Naive B cell (primary cell): ENCODE results near the gene GTF2IRD1. TPM values are rescaled to one million over a fixed set of nuclear protein-coding genes. Genes with fewer than 3 reads are reported as not detected.
A peak's percentile ranks its signal among the peaks of the same experiment; 100 is the strongest.
"Not testable (repeated sequence)": the region's sequence is repeated elsewhere in the genome, so short reads cannot be mapped to it uniquely, and the experiment has no call there.

Source experiments
- ATAC-seq, 2 donors: fragments of 150-1000 bp; cut with Tn5 transposase; 2 replicates each; pipeline ENCODE4 v1.10.0; 2021; ENCODE audit warnings: low read depth in 2 of 2, mild to moderate bottlenecking in 2 of 2, moderate library complexity in 2 of 2
- DNase-seq: peaks from one replicate; pipeline ENCODE4 v3.0.0; 2022
- H3K27ac Mint-ChIP-seq, 6 donors: one replicate each; pipeline ENCODE4 v1.8.0; 2020 to 2022; ENCODE audit warnings: mild to moderate bottlenecking in 6 of 6, mixed read lengths in 6 of 6, moderate library complexity in 5 of 6, inconsistent platforms in 2 of 6
- H3K27me3 Mint-ChIP-seq, 3 donors: one replicate each; pipeline ENCODE4 v1.8.0; 2021 to 2022; ENCODE audit warnings: mixed read lengths in 3 of 3, mild to moderate bottlenecking in 1 of 3
- H3K36me3 Mint-ChIP-seq, 2 donors: one replicate each; pipeline ENCODE4 v1.8.0; 2020 to 2022; ENCODE audit warnings: mixed read lengths in 2 of 2, inconsistent platforms in 1 of 2, mild to moderate bottlenecking in 1 of 2
- H3K4me1 Mint-ChIP-seq, 3 donors: one replicate each; pipeline ENCODE4 v1.8.0; 2020 to 2022; ENCODE audit warnings: mixed read lengths in 3 of 3, inconsistent platforms in 1 of 3, mild to moderate bottlenecking in 1 of 3, moderate library complexity in 1 of 3
- H3K4me3 Mint-ChIP-seq, 8 donors: one replicate each; pipeline ENCODE4 v1.8.0; 2020 to 2022; ENCODE audit warnings: mild to moderate bottlenecking in 8 of 8, mixed read lengths in 8 of 8, moderate library complexity in 8 of 8, inconsistent platforms in 2 of 8
- H3K9me3 Mint-ChIP-seq, 7 donors: one replicate each; pipeline ENCODE4 v1.8.0; 2020 to 2022; ENCODE audit warnings: mixed read lengths in 7 of 7, mild to moderate bottlenecking in 5 of 7, inconsistent platforms in 2 of 7, moderate library complexity in 1 of 7
- polyA plus RNA-seq, 6 donors: library from polyadenylated mRNA; unstranded; fragments of 300-500 nt; fragmentation: Illumina TruSeq; gene quantifications; one replicate each; pipeline ENCODE4 v1.2.3, GENCODE V29; 2021; ENCODE audit warnings: low read depth in 6 of 6

The GTF2IRD1 gene
- polyA plus RNA-seq, 6 donors from 2014 or later, result 0.29 TPM; not detected in 5

- Mint-ChIP-seq H3K4me1 (no peaks in the 10 kb centered on the region), H3K36me3 (no peaks in the 10 kb centered on the region), H3K4me3 (no peak overlapping the region), H3K27me3 (no peaks in the 10 kb centered on the region), H3K27ac (no peak overlapping the region), H3K9me3 (peaks cover 0 to 2% (median 0%) of the 10 kb centered on the region in 7 donors)
- no peak for DNase-seq
- ATAC-seq, result no peak
These were observed 52.0 kb downstream of the GTF2IRD1 start for GRCh38 chr7:74505471-74506324.

- Mint-ChIP-seq H3K4me1 (no peaks in the 10 kb centered on the region), H3K9me3 (peaks cover 0 to 2% (median 0%) of the 10 kb centered on the region in 7 donors), H3K4me3 (no peak overlapping the region), H3K27ac (no peak overlapping the region), H3K27me3 (no peaks in the 10 kb centered on the region), H3K36me3 (no peaks in the 10 kb centered on the region)
- ATAC-seq, result no peak
- DNase-seq, result no peak
These were observed 52.6 kb downstream of the GTF2IRD1 start for GRCh38 chr7:74506325-74506724.

GRCh38 chr7:74507538-74508319 is 54.0 kb downstream of the GTF2IRD1 start:
- DNase-seq (no peak), ATAC-seq (no peak)
- no peaks in the 10 kb centered on the region for H3K36me3 Mint-ChIP-seq
- H3K4me3 Mint-ChIP-seq, result peak overlapping the region in 1 of 8 donors; percentile 56
- peaks cover 0 to 2% (median 0%) of the 10 kb centered on the region in 7 donors for H3K9me3 Mint-ChIP-seq
- H3K27me3 Mint-ChIP-seq, result no peaks in the 10 kb centered on the region
- no peak overlapping the region for H3K27ac Mint-ChIP-seq
- H3K4me1 Mint-ChIP-seq, result no peaks in the 10 kb centered on the region

DNA sequence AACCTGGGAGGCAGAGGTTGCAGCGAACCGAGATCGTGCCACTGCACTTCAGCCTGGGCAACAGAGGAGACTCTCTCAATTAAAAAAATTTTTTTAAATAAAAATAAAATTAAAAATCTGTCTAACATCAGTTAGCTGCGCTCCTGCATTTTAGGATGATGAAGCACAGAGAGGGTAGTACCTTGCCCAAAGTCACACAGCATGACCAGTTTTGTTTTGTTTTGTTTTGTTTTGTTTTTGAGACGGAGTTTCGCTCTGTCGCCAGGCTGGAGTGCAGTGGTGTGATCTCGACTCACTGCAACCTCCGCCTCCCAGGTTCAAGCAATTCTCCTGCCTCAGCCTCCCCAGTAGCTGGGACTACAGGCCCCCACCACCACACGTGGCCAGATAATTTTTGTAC is 55.7 kb downstream of the GTF2IRD1 start:
- not testable (repeated sequence) for H3K27ac Mint-ChIP-seq, ATAC-seq, H3K4me3 Mint-ChIP-seq

DNA sequence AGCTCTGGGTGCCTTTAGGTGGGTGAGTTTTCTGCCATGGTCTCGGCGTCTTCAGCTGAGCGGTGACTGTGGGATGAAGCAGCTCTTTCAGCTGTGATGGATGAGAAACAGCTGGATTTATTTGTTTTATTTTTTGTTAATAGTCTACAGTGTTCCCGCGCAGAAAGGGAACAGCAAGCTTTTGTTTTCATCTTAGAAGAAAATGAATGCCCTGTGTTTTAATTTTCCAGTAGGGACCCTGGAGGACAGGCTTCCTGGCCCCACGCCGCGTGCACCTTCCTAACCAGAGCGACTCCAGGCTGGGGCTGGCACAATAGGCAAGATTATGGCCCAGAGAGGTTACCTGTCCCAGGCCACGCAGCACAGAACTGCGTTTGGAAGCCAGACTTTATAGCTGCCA is 57.6 kb downstream of the GTF2IRD1 start:
- no peaks in the 10 kb centered on the region for H3K27me3 Mint-ChIP-seq
- no peaks in the 10 kb centered on the region for H3K4me1 Mint-ChIP-seq
- no peak overlapping the region for H3K27ac Mint-ChIP-seq
- H3K4me3 Mint-ChIP-seq, result no peak overlapping the region
- no peaks in the 10 kb centered on the region for H3K9me3 Mint-ChIP-seq
- H3K36me3 Mint-ChIP-seq, result no peaks in the 10 kb centered on the region
- DNase-seq (no peak), ATAC-seq (no peak)

More for the DNA sequence above, 55.7 kb downstream of the GTF2IRD1 start:
- not testable (repeated sequence) for H3K36me3 Mint-ChIP-seq, H3K9me3 Mint-ChIP-seq, DNase-seq, H3K27me3 Mint-ChIP-seq, H3K4me1 Mint-ChIP-seq

DNA sequence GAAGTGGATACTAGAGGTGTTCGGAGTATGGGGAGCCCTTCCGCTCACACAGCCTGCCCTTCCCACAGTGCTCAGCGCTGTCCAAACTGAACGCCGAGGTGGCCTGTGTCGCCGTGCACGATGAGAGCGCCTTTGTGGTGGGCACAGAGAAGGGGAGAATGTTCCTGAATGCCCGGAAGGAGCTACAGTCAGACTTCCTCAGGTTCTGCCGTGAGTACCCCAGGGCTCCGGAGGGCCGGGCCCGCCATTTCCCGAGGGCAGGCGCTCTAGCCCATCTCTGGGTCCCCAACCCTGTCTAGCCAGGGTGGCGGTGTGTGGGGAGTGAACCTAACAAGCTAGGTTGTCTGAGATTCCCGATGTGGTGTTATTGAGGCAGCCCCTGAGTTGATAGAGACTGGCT is 59.1 kb downstream of the GTF2IRD1 start:
- ATAC-seq (no peak), DNase-seq (no peak)
- Mint-ChIP-seq H3K27me3 (no peaks in the 10 kb centered on the region), H3K4me1 (no peaks in the 10 kb centered on the region), H3K4me3 (no peak overlapping the region), H3K36me3 (no peaks in the 10 kb centered on the region), H3K27ac (no peak overlapping the region), H3K9me3 (no peaks in the 10 kb centered on the region)

- no peak overlapping the region for H3K4me3 Mint-ChIP-seq
- no peaks in the 10 kb centered on the region for H3K36me3 Mint-ChIP-seq
- H3K9me3 Mint-ChIP-seq, result no peaks in the 10 kb centered on the region
- no peak for DNase-seq
- H3K27me3 Mint-ChIP-seq, result no peaks in the 10 kb centered on the region
- H3K4me1 Mint-ChIP-seq, result no peaks in the 10 kb centered on the region
- ATAC-seq, result no peak
- peak overlapping the region in 1 of 6 donors; percentile 42 for H3K27ac Mint-ChIP-seq
These were observed 60.5 kb downstream of the GTF2IRD1 start for GRCh38 chr7:74514131-74514591.

- ATAC-seq (no peak), DNase-seq (no peak)
- no peak overlapping the region for H3K4me3 Mint-ChIP-seq
- no peaks in the 10 kb centered on the region for H3K36me3 Mint-ChIP-seq
- H3K27ac Mint-ChIP-seq, result no peak overlapping the region
- no peaks in the 10 kb centered on the region for H3K4me1 Mint-ChIP-seq
- H3K9me3 Mint-ChIP-seq, result no peaks in the 10 kb centered on the region
- H3K27me3 Mint-ChIP-seq, result no peaks in the 10 kb centered on the region
These were observed 61.6 kb downstream of the GTF2IRD1 start for GRCh38 chr7:74515276-74515675.

GRCh38 chr7:74516214-74516613 is 62.5 kb downstream of the GTF2IRD1 start:
- H3K4me3 Mint-ChIP-seq, result no peak overlapping the region
- H3K4me1 Mint-ChIP-seq, result no peaks in the 10 kb centered on the region
- DNase-seq (no peak), ATAC-seq (no peak)
- no peaks in the 10 kb centered on the region for H3K27me3 Mint-ChIP-seq
- H3K27ac Mint-ChIP-seq, result peak overlapping the region in 3 of 6 donors; percentile 24 to 59 (median 50)
- peaks cover 0 to 2% (median 0%) of the 10 kb centered on the region in 7 donors for H3K9me3 Mint-ChIP-seq
- no peaks in the 10 kb centered on the region for H3K36me3 Mint-ChIP-seq

GRCh38 chr7:74518041-74518440 is 64.3 kb downstream of the GTF2IRD1 start:
- peak overlapping the region in 1 of 6 donors; percentile 24 for H3K27ac Mint-ChIP-seq
- no peaks in the 10 kb centered on the region for H3K27me3 Mint-ChIP-seq
- no peak overlapping the region for H3K4me3 Mint-ChIP-seq
- H3K36me3 Mint-ChIP-seq, result no peaks in the 10 kb centered on the region
- ATAC-seq (no peak), DNase-seq (no peak)
- peaks cover 0 to 5% (median 0%) of the 10 kb centered on the region in 7 donors for H3K9me3 Mint-ChIP-seq
- no peaks in the 10 kb centered on the region for H3K4me1 Mint-ChIP-seq

- ATAC-seq, result no peak
- Mint-ChIP-seq H3K36me3 (no peaks in the 10 kb centered on the region), H3K9me3 (peaks cover 0 to 5% (median 0%) of the 10 kb centered on the region in 7 donors), H3K4me3 (no peak overlapping the region), H3K4me1 (no peaks in the 10 kb centered on the region), H3K27ac (no peak overlapping the region), H3K27me3 (no peaks in the 10 kb centered on the region)
- no peak for DNase-seq
These were observed 64.9 kb downstream of the GTF2IRD1 start for GRCh38 chr7:74518654-74519053.

GRCh38 chr7:74519395-74519794 is 65.7 kb downstream of the GTF2IRD1 start:
- no peak overlapping the region for H3K27ac Mint-ChIP-seq
- no peak overlapping the region for H3K4me3 Mint-ChIP-seq
- H3K9me3 Mint-ChIP-seq, result peaks cover 0 to 5% (median 0%) of the 10 kb centered on the region in 7 donors
- no peaks in the 10 kb centered on the region for H3K4me1 Mint-ChIP-seq
- H3K36me3 Mint-ChIP-seq, result no peaks in the 10 kb centered on the region
- no peaks in the 10 kb centered on the region for H3K27me3 Mint-ChIP-seq
- DNase-seq (no peak), ATAC-seq (no peak)

DNA sequence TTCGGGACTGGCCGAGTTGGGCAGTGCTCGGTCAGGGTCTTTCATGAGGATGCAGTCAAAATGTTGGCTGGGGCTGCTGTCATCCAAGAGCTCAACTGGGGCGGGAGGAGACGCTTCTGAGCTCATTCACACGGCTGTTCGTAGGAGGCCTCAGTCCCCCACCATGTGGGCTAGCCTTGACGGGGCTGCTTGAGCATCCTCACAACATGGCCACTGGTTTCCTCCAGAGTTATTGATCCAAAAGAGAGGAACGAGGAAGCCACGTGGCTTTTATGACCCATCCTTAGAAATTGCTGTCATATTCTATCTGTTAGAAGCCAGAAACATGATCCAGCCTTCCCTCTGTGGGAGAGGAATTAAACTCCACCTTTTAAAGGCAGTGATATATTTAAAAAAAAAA is 68.1 kb downstream of the GTF2IRD1 start:
- Mint-ChIP-seq H3K4me3 (no peak overlapping the region), H3K4me1 (peaks cover 0 to under 1% (median 0%) of the 10 kb centered on the region in 3 donors), H3K27ac (no peak overlapping the region), H3K27me3 (no peaks in the 10 kb centered on the region), H3K9me3 (peaks cover 0 to 5% (median 0%) of the 10 kb centered on the region in 7 donors), H3K36me3 (no peaks in the 10 kb centered on the region)
- DNase-seq (no peak), ATAC-seq (no peak)
